HepG2 (cell line): ENCODE data around the gene JMJD1C.

Experiments used
- BRCA1 ChIP-seq: sonication (generic); formaldehyde crosslinking; IDR thresholded peaks from 2 replicates; pipeline ENCODE4 v1.4.0; 2020; ENCODE audit warnings: missing genetic modification reagents
- CHD4 ChIP-seq: fragments of 200-600 bp; sonication (generic); IDR thresholded peaks from 2 replicates; pipeline ENCODE4 v1.7.0; 2017; ENCODE audit warnings: mild to moderate bottlenecking, low read length, borderline replicate concordance
- ELF3 ChIP-seq: IDR thresholded peaks from 2 replicates; pipeline ENCODE4 v1.6.1; 2016; ENCODE audit warnings: missing genetic modification reagents, missing compliant biosample characterization
- ETV6 ChIP-seq: sonication (generic); formaldehyde crosslinking; conservative IDR thresholded peaks from 2 replicates; pipeline ENCODE4 v1.4.0; 2020; ENCODE audit warnings: missing genetic modification reagents
- MYC ChIP-seq: sonication (generic); formaldehyde crosslinking; IDR thresholded peaks from 2 replicates; pipeline ENCODE4 v1.9.0; 2021; ENCODE audit warnings: missing genetic modification reagents, borderline replicate concordance
- ZNF205 ChIP-seq: IDR thresholded peaks from 2 replicates; pipeline ENCODE4 v1.6.1; 2018; ENCODE audit warnings: missing biosample characterization, missing genetic modification reagents
- ZNF235 ChIP-seq: sonication (generic); formaldehyde crosslinking; IDR thresholded peaks from 2 replicates; pipeline ENCODE4 v1.8.1; 2023; ENCODE audit warnings: mild to moderate bottlenecking, missing genetic modification reagents, borderline replicate concordance
- TF ChIP-seq, protein P1 (sequence below): sonication (generic); formaldehyde crosslinking; IDR thresholded peaks from 2 replicates; pipeline ENCODE4 v1.5.0; 2020; ENCODE audit warnings: mild to moderate bottlenecking, missing genetic modification reagents, moderate library complexity

DNA sequence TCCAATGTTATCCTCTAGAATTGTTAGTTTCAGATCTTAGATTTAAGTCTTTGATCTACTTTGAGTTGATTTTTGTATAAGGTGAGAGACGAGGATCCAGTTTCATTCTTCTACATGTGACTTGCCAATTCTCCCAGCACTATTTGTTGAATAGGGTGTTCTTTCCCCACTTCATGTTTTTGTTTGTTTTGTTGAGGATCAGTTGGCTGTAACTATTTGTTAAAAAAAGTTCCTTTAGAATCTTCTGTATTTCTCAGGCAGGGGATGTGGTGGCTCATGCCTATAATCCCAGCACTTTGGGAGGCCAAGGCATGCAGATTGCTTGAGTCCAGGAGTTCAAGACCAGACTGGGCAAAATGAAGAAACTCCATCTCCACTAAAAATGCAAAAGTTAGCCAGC, 151.8 kb downstream of the JMJD1C start:
- TF ChIP-seq, protein P1, sequence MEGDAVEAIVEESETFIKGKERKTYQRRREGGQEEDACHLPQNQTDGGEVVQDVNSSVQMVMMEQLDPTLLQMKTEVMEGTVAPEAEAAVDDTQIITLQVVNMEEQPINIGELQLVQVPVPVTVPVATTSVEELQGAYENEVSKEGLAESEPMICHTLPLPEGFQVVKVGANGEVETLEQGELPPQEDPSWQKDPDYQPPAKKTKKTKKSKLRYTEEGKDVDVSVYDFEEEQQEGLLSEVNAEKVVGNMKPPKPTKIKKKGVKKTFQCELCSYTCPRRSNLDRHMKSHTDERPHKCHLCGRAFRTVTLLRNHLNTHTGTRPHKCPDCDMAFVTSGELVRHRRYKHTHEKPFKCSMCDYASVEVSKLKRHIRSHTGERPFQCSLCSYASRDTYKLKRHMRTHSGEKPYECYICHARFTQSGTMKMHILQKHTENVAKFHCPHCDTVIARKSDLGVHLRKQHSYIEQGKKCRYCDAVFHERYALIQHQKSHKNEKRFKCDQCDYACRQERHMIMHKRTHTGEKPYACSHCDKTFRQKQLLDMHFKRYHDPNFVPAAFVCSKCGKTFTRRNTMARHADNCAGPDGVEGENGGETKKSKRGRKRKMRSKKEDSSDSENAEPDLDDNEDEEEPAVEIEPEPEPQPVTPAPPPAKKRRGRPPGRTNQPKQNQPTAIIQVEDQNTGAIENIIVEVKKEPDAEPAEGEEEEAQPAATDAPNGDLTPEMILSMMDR (CRISPR knock-in tag) = no peak
- TF ChIP-seq CHD4 (no peak), ZNF235 (no peak), BRCA1 (CRISPR knock-in tag) (no peak), MYC (CRISPR knock-in tag) (no peak), ZNF205 (CRISPR knock-in tag) (no peak), ELF3 (no peak), ETV6 (no peak)
